Right lobe of liver (tissue), 4 donors: Measurements from ENCODE around the gene DHX38.

Experiments used
- CTCF ChIP-seq, 4 donors: fragments of 200-600 bp in 3 of 4; fragments of 450-650 bp in 1 of 4; IDR thresholded peaks; one replicate each; pipeline versions ENCODE4 v1.5.1 to v1.8.0; 2016 to 2022; ENCODE audit warnings: antibody characterized with exemption in 4 of 4, mild to moderate bottlenecking in 2 of 4
- POLR2A ChIP-seq: fragments of 450-650 bp; IDR thresholded peaks from one replicate; pipeline ENCODE4 v1.6.1; 2017; ENCODE audit warnings: antibody characterized with exemption, mild to moderate bottlenecking
- donor health status: DM: no; HTN: no; CAD: no.
- donor health status: DM: no; HTN: no; CAD: no.
- donor health status: DM: no; HTN: yes; CAD: no.

GRCh38 chr16:72091217-72091616, 2.4 kb upstream of the DHX38 start:
- TF ChIP-seq CTCF (IDR thresholded peaks at IDR 0.05), result no peak
- TF ChIP-seq POLR2A, result no peak
